Urinary bladder (tissue), 4 donors: ENCODE measurements around the gene DCPS. TPM values are rescaled to one million over a fixed set of nuclear protein-coding genes. Genes with fewer than 3 reads are reported as not detected.

ENCODE experiments used
- DNase-seq: peaks from one replicate; pipeline ENCODE4 v3.0.0-alpha.2; 2015; ENCODE audit errors: extremely low spot score
- H3K27ac ChIP-seq: one replicate; pipeline ENCODE4 v1.5.1; 2013; ENCODE audit warnings: low read depth, mild to moderate bottlenecking, moderate library complexity
- H3K36me3 ChIP-seq: one replicate; pipeline ENCODE4 v1.6.1; 2013; ENCODE audit warnings: mild to moderate bottlenecking, moderate library complexity; ENCODE audit not compliant: insufficient read depth
- H3K4me1 ChIP-seq: one replicate; pipeline ENCODE4 v1.6.1; 2013; ENCODE audit warnings: mild to moderate bottlenecking, moderate library complexity; ENCODE audit not compliant: insufficient read depth
- H3K4me3 ChIP-seq: one replicate; pipeline ENCODE4 v1.5.1; 2013; ENCODE audit warnings: low read depth, low read length
- WGBS: extraction: QIAGEN DNeasy Blood & Tissue Kit; methylation state at CpG from one replicate; pipeline ENCODE4 v1.1.7; 2013; 5-methylcytosine and 5-hydroxymethylcytosine counted together
- polyA plus RNA-seq: library from polyadenylated mRNA; stranded (reverse); fragments of 200-250 nt; gene quantifications from one replicate; pipeline ENCODE4 v1.2.3, GENCODE V29; 2013
- total RNA-seq: library from RNA; depleted of rRNA; stranded (reverse); fragments of >200 nt; gene quantifications from one replicate; pipeline ENCODE4 v1.2.3, GENCODE V29; 2014
- donor health status: healthy with polysubstance abuse.
- donor health status: healthy.

DCPS gene
- total and polyA plus RNA-seq, 2 donors = 6.7 to 28.3 TPM

DNA sequence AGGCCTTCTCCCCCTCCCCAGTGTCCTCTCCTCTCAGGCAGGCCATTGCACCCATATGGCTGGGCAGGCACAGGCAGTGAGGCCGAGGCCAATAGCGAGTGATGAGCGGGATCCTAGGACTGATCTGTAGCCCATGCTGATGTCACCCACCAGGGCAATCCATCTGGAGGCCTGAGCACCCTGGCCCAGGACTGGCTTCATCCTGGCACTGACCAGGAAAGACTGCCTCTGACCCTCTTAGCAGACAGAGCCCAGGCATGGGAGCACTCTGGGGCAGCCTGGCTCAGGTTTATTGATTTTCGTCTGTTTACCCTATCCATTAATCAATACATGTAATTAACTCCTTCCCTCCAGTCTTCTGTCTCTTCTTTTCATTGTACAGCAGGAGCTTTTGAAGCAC, 26.1 kb upstream of the DCPS start:
- Histone ChIP-seq H3K27ac (no peak overlapping the region), H3K36me3 (no peaks in the 10 kb centered on the region), H3K4me1 (no peaks in the 10 kb centered on the region), H3K4me3 (no peak overlapping the region)
- DNase-seq = no peak
- 89% methylated on average over 4 of the region's 4 CpGs for WGBS

DNA sequence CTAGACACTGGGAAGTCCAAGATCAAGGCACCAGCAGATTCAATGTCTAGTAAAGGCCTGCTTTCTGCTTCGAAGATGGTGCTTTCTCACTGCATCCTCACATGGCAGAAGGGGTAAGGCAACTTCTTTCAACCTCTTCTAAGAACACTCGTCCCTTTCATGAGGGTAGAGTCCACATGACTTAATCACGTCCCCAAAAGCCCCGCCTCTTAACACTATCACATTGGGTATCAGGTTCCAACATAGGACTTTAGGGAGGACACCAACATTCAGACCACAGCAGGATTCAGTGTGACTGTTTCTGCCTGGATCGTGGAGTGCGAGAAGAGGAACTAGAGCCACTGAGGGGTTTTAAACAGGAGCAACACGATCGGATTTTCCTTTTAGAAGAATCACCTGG, 24.7 kb upstream of the DCPS start:
- 78% methylated on average over 8 of the region's 8 CpGs for WGBS
- no peaks in the 10 kb centered on the region for H3K4me1 ChIP-seq
- H3K36me3 ChIP-seq = no peaks in the 10 kb centered on the region
- DNase-seq = no peak
- H3K4me3 ChIP-seq = no peak overlapping the region
- H3K27ac ChIP-seq = no peak overlapping the region

DNA sequence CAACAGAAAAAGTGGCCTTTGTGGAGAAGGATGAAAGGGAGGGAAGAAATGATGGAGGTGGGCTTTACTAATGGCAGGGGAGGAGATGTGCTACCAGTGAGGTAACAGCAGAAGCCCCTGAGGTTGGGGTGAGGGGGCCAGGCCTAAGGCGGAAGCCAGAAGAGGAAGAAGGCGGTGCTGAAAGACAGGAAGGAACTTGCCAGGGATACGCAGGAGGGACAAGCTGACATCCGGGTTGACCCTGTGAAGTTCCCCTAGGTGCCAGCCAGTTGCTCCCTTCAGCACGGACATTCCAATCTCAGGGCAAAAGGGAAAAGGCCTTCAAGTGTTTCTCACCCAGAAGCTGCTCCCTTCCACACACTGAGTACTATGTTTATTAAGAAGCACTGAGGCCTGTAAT, 23.3 kb upstream of the DCPS start:
- H3K4me3 ChIP-seq = no peak overlapping the region
- no peaks in the 10 kb centered on the region for H3K36me3 ChIP-seq
- 68% methylated on average over 5 of the region's 5 CpGs for WGBS
- no peaks in the 10 kb centered on the region for H3K4me1 ChIP-seq
- no peak overlapping the region for H3K27ac ChIP-seq
- no peak for DNase-seq

DNA sequence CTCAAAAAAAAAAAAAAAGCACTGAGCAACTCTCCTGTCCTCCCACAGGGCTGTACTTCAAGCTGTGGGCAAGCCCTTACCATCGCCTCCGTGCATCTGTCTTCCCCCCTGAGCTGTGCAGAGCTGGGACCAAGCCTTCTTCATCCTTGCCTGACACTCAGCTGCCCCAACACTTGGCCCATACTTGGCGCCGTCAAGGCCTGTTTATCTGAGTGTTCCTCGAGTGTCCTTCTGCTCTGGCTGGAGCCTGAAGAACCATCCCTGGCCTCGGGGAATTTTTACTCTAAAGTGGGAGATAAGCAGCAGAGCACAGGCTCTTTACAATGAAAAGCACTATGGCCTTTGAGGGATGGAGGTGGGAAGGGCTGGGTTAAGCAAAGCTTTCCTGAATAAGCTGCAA, 22.6 kb upstream of the DCPS start:
- Histone ChIP-seq H3K36me3 (no peaks in the 10 kb centered on the region), H3K4me1 (no peaks in the 10 kb centered on the region), H3K27ac (no peak overlapping the region), H3K4me3 (no peak overlapping the region)
- 72% methylated on average over 6 of the region's 6 CpGs for WGBS
- no peak for DNase-seq

DNA sequence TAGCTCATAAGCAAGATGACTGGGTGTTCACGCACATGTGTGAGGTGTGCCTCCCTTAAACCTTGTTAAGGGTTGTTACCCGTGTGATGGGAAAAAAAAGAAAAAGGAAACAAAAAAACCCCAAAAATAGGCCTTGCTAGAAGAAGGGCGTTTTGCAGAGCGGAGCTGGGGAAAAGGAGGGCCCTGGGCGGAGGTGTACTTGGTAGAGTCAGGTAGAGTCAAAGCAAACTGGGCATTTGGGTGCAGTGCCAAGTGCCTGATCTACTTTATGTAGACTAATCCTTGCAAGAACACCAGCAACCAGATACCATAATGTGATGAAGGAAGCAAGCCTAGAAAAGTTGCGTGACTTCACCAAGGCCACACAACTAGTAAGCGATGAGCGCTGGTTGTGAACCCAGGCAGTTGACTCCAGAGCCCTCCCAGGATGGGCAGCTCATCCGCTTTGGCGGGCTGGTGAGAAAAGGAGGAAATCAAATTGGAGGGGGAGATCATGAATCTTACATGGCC, 22.1 kb upstream of the DCPS start:
- H3K4me3 ChIP-seq = peak overlapping the region; percentile 75
- H3K27ac ChIP-seq = no peak overlapping the region
- H3K4me1 ChIP-seq = no peaks in the 10 kb centered on the region
- H3K36me3 ChIP-seq = no peaks in the 10 kb centered on the region
- 93% methylated on average over 10 of the region's 10 CpGs for WGBS
- DNase-seq = no peak

DNA sequence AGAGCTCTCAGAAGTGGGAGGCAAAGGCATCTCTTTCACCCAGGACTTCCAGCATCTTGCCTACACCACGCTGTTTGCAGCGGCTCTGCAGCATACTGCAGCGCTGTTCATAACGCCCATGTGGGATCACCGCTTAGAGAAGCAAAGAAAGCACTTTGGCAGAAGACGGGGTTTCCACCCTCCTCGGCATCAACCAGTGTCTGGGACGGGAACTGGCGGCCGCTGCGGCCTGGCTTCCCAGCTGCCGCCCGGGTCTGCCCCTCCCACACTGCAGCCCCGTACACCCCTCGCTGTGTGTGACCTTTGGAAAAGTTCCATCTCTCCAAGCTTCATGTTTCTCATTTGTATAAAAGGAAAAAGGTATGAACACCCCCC, 21.5 kb upstream of the DCPS start:
- Histone ChIP-seq H3K36me3 (no peaks in the 10 kb centered on the region), H3K27ac (peak overlapping the region; percentile 94), H3K4me3 (peak overlapping the region; percentile 75), H3K4me1 (no peaks in the 10 kb centered on the region)
- DNase-seq = no peak
- under 1% methylated on average over 15 of the region's 15 CpGs for WGBS

DNA sequence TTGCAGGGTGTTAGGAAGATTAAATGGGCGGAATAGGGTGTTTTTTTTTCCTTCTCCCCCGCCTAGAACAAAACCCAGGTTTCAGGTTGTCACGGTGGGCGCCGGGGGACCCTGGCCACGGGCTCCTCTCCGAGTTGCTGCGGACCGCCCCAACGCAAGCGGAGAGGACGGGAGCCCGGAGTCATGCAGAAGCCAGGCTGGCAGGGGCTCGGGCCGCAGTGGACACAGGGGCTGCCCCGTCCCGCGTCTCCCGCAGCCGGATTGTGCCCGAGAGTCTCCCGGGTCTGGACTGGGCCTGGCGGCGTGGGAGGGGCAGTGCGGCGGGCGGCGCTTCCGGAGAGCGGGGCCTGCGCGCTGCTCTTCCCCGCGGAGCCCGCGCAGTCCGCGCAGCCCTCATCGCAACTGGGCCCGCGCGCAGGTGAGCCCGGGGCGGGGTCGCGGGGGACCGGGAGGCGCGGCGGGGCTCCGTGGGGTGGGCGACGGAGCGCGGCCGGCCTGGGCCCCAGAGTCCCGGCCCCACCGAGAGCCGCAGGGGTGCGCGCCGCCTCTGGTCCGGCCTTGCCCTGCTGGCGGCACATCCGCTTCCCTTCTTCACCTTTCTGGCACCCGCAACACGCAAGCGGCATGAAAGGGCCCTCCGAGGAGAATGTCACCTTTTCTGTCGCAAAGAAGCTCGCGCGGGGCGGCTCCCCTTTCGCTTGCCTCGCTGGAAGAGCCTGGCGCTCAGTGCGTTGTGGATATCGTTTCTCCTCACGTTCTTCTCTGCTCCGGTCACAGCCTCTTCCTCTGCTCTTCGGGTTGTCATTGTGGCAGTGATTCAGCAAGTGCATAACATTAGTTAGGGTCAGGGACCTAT, 20.9 kb upstream of the DCPS start, which contains the start of gene TIRAP:
Gene TIRAP (plus strand): TSS at position 358 of the 856 bp plus-strand sequence. CDS start 7,802 bp downstream, outside the sequence.
- Histone ChIP-seq H3K36me3 (no peaks in the 10 kb centered on the region), H3K4me3 (peak within 1 kb of the TSS; percentile 75)
- DNase-seq = peak; percentile 23

DNA sequence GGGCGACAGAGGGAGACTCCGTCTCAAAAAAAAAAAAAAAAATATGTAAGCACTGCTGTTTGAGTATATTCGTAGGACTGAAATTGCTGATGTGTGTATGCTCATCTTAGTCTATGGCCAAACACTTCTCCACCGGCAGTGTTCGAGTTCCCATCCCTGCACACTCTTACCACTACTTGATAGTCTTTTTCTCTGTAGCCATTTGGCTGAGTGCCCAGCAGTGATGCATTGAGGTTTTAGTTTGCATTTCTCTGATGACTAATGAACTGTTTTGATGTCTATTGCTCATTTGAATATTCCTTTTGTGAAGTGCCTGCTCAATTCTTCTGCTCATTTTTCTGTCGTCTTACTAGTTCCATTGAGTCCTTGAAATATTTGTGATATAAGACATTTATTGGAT, 19.0 kb upstream of the DCPS start:
- DNase-seq = no peak
- 57% methylated on average over 6 of the region's 6 CpGs for WGBS
- H3K4me3 ChIP-seq = no peak overlapping the region
- no peak overlapping the region for H3K27ac ChIP-seq
- no peaks in the 10 kb centered on the region for H3K36me3 ChIP-seq
- no peaks in the 10 kb centered on the region for H3K4me1 ChIP-seq

More for the DNA sequence above, 20.9 kb upstream of the DCPS start, which contains the start of gene TIRAP:
- WGBS = under 1% methylated on average over 82 of the region's 82 CpGs
- Histone ChIP-seq H3K27ac (peak within 1 kb of the TSS; percentile 94), H3K4me1 (no peaks in the 10 kb centered on the region)

DNA sequence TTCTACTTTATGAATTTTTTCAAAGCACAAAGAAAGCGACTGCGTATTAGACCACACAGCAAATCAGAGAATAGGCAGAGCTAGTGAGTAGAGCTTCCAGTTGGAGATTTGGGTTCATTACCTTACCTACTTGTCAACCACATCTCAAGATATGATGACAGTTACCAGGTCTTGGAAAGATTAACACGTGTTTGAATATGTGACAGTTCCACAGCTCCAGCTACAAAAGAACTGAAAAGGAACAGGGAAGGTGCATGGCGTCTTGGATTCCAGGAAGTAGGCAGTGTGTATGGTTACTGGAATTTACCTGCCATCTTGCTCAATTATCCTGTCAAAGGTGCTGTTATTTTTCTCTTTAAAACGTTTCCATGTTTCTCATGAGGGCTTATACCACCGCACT, 15.6 kb upstream of the DCPS start:
- WGBS = 89% methylated on average over 6 of the region's 6 CpGs

DNA sequence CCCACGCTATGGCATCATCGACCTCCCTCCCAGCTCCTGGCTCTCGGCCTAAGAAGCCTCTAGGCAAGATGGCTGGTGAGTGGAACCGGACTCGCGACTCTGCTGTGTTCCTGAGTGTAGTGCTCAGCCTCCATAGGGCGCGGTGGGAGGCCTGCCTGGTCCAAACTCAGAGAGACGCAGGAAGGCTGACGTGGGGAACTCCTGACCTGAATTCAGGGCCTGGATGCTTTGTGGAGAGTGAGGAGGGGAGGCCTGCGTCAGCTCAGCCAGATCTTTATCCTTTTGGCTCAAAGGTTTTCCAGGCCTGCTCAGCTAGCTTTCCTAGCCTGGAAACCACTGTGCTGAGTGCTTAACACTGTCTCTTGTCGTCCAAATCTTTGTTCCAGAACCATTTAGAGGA, 13.0 kb upstream of the DCPS start:
- WGBS = 71% methylated on average over 12 of the region's 12 CpGs
- no peak for DNase-seq
- H3K4me1 ChIP-seq = no peaks in the 10 kb centered on the region
- H3K27ac ChIP-seq = no peak overlapping the region
- H3K4me3 ChIP-seq = no peak overlapping the region
- H3K36me3 ChIP-seq = peaks cover 2% of the 10 kb centered on the region

More for the DNA sequence above, 15.6 kb upstream of the DCPS start:
- no peaks in the 10 kb centered on the region for H3K4me1 ChIP-seq
- H3K36me3 ChIP-seq = peaks cover 2% of the 10 kb centered on the region
- H3K27ac ChIP-seq = no peak overlapping the region
- H3K4me3 ChIP-seq = no peak overlapping the region
- DNase-seq = no peak

DNA sequence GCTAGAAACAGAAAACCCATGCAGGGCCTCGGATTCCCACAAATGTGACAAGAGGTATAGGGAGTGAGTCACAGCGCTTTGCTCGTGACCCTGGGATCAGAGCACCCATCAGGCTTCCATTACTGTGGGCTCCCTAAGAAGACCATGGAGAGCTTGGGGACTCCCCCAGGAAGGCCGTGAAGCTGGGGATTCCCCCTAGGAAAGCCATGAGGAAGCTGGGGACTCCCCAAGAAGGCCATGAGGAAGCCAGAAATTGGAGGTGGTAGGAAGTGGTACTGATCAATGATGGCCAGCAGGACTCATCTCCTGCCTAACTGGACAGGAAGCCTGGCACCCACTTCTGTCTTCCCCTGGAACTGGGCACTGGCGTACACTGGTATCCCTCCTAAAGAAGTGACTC, 10.1 kb upstream of the DCPS start:
- Histone ChIP-seq H3K36me3 (peaks cover 2% of the 10 kb centered on the region), H3K27ac (no peak overlapping the region), H3K4me1 (no peaks in the 10 kb centered on the region), H3K4me3 (no peak overlapping the region)
- DNase-seq = no peak
- 88% methylated on average over 5 of the region's 5 CpGs for WGBS

DNA sequence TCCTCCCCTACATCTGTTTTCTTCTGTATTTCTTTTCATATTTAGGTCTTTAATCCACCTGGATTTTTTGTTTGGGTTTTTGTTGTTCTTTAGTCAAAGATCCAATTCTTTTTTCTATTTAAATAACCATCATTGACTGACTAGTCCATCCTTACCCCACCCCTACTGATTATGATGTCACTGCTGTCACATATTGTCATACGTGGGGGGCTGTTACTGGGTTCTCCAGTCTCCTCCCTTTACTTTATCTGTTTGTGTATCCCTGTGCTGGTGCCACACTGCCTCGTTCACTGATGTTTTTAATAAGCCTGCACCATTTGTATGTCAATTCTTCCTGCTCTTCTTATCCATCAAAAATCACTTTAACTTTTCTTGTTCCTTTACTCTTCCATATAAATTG, 6.9 kb upstream of the DCPS start:
- H3K27ac ChIP-seq = no peak overlapping the region
- H3K36me3 ChIP-seq = peaks cover 2% of the 10 kb centered on the region
- H3K4me1 ChIP-seq = no peaks in the 10 kb centered on the region
- DNase-seq = no peak
- no peak overlapping the region for H3K4me3 ChIP-seq
- WGBS = 73% methylated on average over 2 of the region's 2 CpGs

DNA sequence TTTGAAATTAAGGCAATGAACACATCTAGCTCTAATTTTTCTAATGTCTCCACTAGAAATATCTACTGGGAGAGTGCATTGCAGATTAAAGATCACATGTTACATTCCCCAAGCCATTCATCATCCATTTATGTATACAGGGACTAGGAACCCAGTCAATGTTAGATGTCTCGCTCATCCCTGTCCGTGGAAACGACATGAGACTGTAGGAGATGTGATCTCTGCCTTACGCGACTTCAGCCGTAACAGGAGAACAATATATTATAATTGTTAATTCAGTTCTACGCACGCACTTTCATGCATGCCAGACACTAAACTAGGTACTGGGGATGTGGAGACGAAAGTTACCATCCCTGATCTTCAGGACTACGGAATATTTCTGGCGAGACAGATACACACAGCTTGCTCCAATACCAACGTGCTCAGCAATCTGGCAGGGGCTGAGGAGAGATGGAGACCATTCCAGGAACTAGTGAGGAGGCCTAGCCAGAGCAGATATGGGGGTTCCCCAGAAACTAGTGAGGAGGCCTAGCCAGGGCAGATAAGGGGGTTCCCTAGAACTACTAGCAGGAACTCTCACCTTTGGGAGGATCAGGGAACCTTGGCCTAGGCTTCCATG, 706 bp downstream of the DCPS start:
- DNase-seq = no peak
- H3K36me3 ChIP-seq = no peaks in the 10 kb centered on the region
- no peaks in the 10 kb centered on the region for H3K4me1 ChIP-seq
- WGBS = 18% methylated on average over 12 of the region's 12 CpGs
- peak overlapping the region; percentile 51 for H3K4me3 ChIP-seq
- no peak overlapping the region for H3K27ac ChIP-seq

DNA sequence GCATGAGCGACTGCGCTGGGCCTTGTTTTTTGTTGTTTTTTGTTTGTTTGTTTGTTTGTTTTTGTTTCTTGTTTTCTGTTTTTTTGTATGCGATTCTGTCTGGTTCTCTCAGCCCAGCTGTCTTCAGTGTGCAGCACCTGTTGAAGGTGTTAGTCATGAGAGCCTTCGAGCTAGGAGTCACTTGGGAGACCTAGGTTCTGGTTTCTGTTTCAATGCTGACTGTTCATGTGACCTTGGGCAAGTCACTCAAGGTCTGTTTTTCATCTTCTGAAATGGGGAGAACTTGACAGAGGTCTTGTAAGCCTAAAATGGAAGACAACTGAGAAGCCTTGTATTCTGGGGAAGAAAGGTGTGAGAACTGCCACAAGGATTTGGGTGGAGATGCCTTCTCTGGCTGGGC, 1.8 kb downstream of the DCPS start:
- no peak overlapping the region for H3K27ac ChIP-seq
- WGBS = 92% methylated on average over 4 of the region's 4 CpGs
- H3K4me3 ChIP-seq = no peak overlapping the region
- no peak for DNase-seq
- no peaks in the 10 kb centered on the region for H3K36me3 ChIP-seq
- no peaks in the 10 kb centered on the region for H3K4me1 ChIP-seq
